Activated CD8-positive, alpha-beta T cell treated with anti-CD3 and anti-CD28 coated beads, Interleukin-2, amount 10 ng/mL, durations not matched to agents 7 days and 5 days (primary cell): ENCODE data around the gene CXCL5. TPM values are rescaled to one million over a fixed set of nuclear protein-coding genes. Genes with fewer than 3 reads are reported as not detected.

Experiments used
- total RNA-seq, 2 experiments: library from RNA; stranded (reverse); gene quantifications; one replicate each; pipeline ENCODE4 v1.2.3, GENCODE V29; 2021

CXCL5 gene
- total RNA-seq, 2 experiments from 2014 or later = not detected

Other genes with a start within 250 kb of the CXCL5 start
- not detected for gene CXCL6, start 162.0 kb downstream of the CXCL5 start, total RNA-seq
- gene PF4V1, start 145.4 kb downstream of the CXCL5 start, total RNA-seq = not detected
- gene CXCL1, start 129.3 kb downstream of the CXCL5 start, total RNA-seq = not detected
- gene PF4, start 16.6 kb downstream of the CXCL5 start, total RNA-seq = not detected
- not detected for gene PPBP, start 10.5 kb downstream of the CXCL5 start, total RNA-seq
- not detected for gene CXCL3, start 40.0 kb upstream of the CXCL5 start, total RNA-seq
- gene CXCL2, start 100.5 kb upstream of the CXCL5 start, total RNA-seq = not detected
- 1 to 10 TPM; 5.3 to 5.5 TPM for gene MTHFD2L, start 159.4 kb upstream of the CXCL5 start, total RNA-seq